ENCODE measurements around the gene KLF6. TPM values are rescaled to one million over a fixed set of nuclear protein-coding genes. Genes with fewer than 3 reads are reported as not detected.

Gene KLF6
- total RNA-seq, 2 experiments from 2014 or later: 144 to 151 TPM

DNA sequence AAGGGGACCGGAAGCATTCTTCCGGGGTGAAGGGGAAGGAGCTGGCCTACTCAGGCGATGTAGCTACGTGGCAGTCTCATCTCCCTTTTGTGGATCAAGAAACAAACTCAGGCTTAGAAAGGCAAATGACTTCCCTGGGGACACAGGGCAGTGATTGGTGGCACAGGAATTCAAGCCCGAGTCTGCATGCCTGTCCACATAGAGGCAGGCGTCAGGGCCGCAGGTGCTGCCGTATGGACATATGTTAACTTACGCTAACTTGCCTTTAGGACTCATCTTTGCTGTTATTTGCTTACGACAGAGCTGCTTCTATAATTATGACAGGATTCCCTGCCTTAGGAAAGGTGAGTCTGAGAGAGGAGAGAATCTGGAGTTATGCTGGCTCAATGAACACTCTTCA, 42.3 kb upstream of the KLF6 start:
- POLR2A ChIA-PET: interaction anchor here (0.7 to 4.1 kb wide), 3 partner anchors 17 to 61 kb away, joined by 3 to 50 read pairs (median 31); no protein-coding TSS in a partner anchor
- CTCF ChIA-PET: interaction anchor here (1.7 kb wide), 1 partner anchor 14 kb away, joined by 4 read pairs; no protein-coding TSS in a partner anchor
- no peaks in the 10 kb centered on the region for H3K36me3 Mint-ChIP-seq

DNA sequence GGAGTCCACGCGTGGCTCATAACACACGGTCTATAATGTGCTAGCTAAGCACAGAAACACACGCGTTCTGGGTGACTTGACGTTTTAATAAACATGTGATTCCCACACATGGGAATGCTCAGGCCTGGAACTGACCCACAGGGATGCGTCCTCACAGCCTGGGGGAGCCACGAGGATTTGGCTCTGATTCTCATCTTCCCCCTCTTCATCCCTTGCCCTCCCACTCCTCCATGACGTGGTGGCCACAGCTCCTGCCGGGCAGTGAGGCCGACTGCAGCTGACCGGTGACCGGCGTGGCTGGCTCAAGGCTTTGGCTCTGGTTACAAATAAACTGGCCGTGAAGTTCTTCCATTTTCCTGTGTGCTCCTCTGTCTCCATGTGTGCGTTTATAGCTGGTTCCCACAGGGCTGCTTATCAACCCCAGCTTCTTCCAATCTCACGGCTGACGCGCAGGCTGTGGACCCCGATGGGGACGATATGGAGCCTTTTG, 40.9 kb upstream of the KLF6 start:
- CTCF ChIA-PET: interaction anchor here (1.7 kb wide), 1 partner anchor 12 kb away, joined by 4 read pairs; no protein-coding TSS in a partner anchor
- Mint-ChIP-seq H3K36me3 (no peaks in the 10 kb centered on the region), H3K4me3 (no peak overlapping the region), H3K4me1 (ENCODE audit: low read depth) (peaks cover 51% of the 10 kb centered on the region), H3K9me3 (no peaks in the 10 kb centered on the region), H3K27me3 (no peaks in the 10 kb centered on the region), H3K27ac (no peak overlapping the region)
- intact Hi-C loops (cut with micrococcal nuclease): no loop called here
- no peak for DNase-seq
- POLR2A ChIA-PET: interaction anchor here (0.6 kb wide), 1 partner anchor 119 kb away, joined by 3 read pairs; no protein-coding TSS in a partner anchor

More for the DNA sequence above, 42.3 kb upstream of the KLF6 start:
- H3K27me3 Mint-ChIP-seq: no peaks in the 10 kb centered on the region
- intact Hi-C loops (cut with micrococcal nuclease): no loop called here
- no peaks in the 10 kb centered on the region for H3K9me3 Mint-ChIP-seq
- H3K27ac Mint-ChIP-seq: peak overlapping the region; percentile 97
- peaks cover 55% of the 10 kb centered on the region for H3K4me1 Mint-ChIP-seq (ENCODE audit: low read depth)
- DNase-seq: no peak
- no peak overlapping the region for H3K4me3 Mint-ChIP-seq

DNA sequence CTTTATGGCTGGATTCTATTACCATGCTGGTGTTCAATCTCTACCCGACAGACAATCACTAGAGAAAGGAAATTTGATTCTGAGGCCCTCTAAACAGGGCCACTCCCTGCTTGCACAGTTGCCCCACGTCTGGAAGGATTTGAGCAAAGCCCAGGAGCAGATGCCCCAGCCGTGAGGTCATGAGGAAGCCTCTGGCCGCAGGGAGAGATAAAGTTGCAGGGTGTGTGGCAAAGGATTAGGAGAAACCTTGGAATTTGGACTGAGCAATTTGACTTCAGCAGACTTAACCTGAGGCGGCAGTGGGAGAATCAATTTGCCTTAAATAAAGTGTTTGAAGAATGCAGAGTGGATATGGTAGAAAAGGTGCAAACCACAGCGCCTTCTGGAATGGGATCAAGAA, 40.2 kb upstream of the KLF6 start:
- Mint-ChIP-seq H3K4me3 (no peak overlapping the region), H3K4me1 (ENCODE audit: low read depth) (peaks cover 46% of the 10 kb centered on the region), H3K27ac (peak overlapping the region; percentile 28), H3K36me3 (no peaks in the 10 kb centered on the region), H3K9me3 (no peaks in the 10 kb centered on the region), H3K27me3 (no peaks in the 10 kb centered on the region)
- CTCF ChIA-PET: no interaction called here
- intact Hi-C loops (cut with micrococcal nuclease): no loop called here
- no peak for DNase-seq
- POLR2A ChIA-PET: interaction anchor here (0.6 to 1.1 kb wide), 3 partner anchors 11 to 120 kb away, joined by 3 read pairs; no protein-coding TSS in a partner anchor

DNA sequence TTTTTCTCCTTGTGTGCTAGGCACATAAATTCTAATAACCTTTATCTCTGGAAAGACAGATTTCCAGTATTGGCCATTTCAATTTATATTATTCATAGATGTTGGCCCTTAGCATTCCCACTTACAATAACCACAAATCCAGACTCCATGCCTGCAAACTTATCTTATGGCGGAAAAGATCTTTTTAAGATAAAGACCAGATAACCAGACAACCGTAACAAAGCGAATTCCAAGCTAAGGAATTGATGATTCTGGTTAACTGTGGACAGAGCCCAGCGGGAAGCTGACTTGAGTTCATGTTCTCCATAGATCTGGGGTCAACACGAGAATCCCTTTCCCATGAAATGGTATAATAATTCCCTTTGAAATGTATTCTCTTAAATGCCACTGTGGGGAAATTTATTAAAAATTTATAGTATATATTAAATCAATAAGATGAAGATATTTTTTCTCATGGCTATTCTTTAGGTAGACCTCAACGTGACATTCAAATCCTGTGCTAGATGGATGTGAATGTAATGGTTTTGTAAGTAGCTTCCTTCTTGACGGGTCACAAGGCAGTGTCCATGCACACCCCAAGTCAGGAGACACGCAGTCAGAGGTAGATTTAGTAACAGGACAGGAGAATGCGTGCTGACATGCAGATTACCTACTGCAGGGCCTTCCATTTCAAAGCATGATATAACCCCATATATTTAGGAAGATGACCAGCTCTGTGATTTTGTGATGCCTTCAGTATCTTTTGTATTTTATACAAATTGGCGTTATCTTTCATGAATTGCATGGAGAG, 37.7 kb upstream of the KLF6 start:
- no peaks in the 10 kb centered on the region for H3K27me3 Mint-ChIP-seq
- no peak overlapping the region for H3K4me3 Mint-ChIP-seq
- H3K27ac Mint-ChIP-seq: no peak overlapping the region
- intact Hi-C loops (cut with micrococcal nuclease): no loop called here
- no peaks in the 10 kb centered on the region for H3K9me3 Mint-ChIP-seq
- ChIA-PET CTCF (no interaction called here), POLR2A (no interaction called here)
- DNase-seq: no peak
- no peaks in the 10 kb centered on the region for H3K36me3 Mint-ChIP-seq
- H3K4me1 Mint-ChIP-seq (ENCODE audit: low read depth): peaks cover 23% of the 10 kb centered on the region

- no peak for DNase-seq
These were observed 35.2 kb upstream of the KLF6 start for GRCh38 chr10:3820255-3820654.

DNA sequence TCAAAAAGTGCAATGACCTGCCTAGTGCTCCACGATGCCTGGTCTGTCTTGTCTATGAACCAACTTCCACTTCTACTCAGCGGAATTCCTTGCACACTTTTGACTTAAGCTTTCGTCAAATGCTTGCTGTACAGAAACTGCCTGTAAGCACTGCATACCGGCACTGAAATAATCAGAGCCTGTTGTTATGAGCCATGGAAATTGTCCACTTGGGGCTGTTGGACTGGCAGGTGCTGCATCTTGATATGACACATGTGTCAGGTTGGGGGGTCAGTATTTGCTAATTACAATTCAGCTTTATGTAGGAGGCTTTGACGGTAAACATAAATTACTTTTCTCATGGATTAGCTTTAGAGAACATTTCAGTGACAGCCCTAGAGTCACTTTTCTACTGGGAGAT, 32.0 kb upstream of the KLF6 start:
- intact Hi-C loops (cut with micrococcal nuclease): loop anchor here (10.0 kb wide), 2 partner anchors 218 to 428 kb away; no protein-coding TSS in a partner anchor
- no peak for DNase-seq
- CTCF ChIA-PET: no interaction called here
- H3K4me3 Mint-ChIP-seq: no peak overlapping the region
- peaks cover 43% of the 10 kb centered on the region for H3K4me1 Mint-ChIP-seq (ENCODE audit: low read depth)
- POLR2A ChIA-PET: no interaction called here
- H3K9me3 Mint-ChIP-seq: no peaks in the 10 kb centered on the region
- H3K27me3 Mint-ChIP-seq: no peaks in the 10 kb centered on the region
- H3K36me3 Mint-ChIP-seq: no peaks in the 10 kb centered on the region
- no peak overlapping the region for H3K27ac Mint-ChIP-seq

More at GRCh38 chr10:3820255-3820654, 35.2 kb upstream of the KLF6 start:
- Mint-ChIP-seq H3K27me3 (no peaks in the 10 kb centered on the region), H3K4me3 (no peak overlapping the region), H3K9me3 (no peaks in the 10 kb centered on the region), H3K27ac (no peak overlapping the region), H3K4me1 (ENCODE audit: low read depth) (peaks cover 19% of the 10 kb centered on the region), H3K36me3 (no peaks in the 10 kb centered on the region)
- POLR2A ChIA-PET: interaction anchor here (1.1 to 1.3 kb wide), 2 partner anchors 8 to 9 kb away, joined by 4 to 5 read pairs; no protein-coding TSS in a partner anchor
- intact Hi-C loops (cut with micrococcal nuclease): no loop called here
- CTCF ChIA-PET: no interaction called here

- H3K36me3 Mint-ChIP-seq: no peaks in the 10 kb centered on the region
- peak; percentile 42 for DNase-seq
- H3K4me1 Mint-ChIP-seq (ENCODE audit: low read depth): peaks cover 55% of the 10 kb centered on the region
- ChIA-PET POLR2A (interaction anchor here (0.6 to 6.5 kb wide), 2 partner anchors 30 to 52 kb away, joined by 3 to 82 read pairs; partner anchors contain the start of gene KLF6), CTCF (interaction anchor here (0.7 kb wide), 1 partner anchor 26 kb away, joined by 3 read pairs; no protein-coding TSS in a partner anchor)
- peak overlapping the region; percentile 24 for H3K27ac Mint-ChIP-seq
- no peaks in the 10 kb centered on the region for H3K27me3 Mint-ChIP-seq
- H3K4me3 Mint-ChIP-seq: peak overlapping the region; percentile 29
- no peaks in the 10 kb centered on the region for H3K9me3 Mint-ChIP-seq
- intact Hi-C loops (cut with micrococcal nuclease): loop anchor here (10.0 kb wide), 2 partner anchors 220 to 430 kb away; no protein-coding TSS in a partner anchor
These were observed 29.8 kb upstream of the KLF6 start for GRCh38 chr10:3814838-3815220.

GRCh38 chr10:3813986-3814837, 29.2 kb upstream of the KLF6 start:
- Mint-ChIP-seq H3K27ac (no peak overlapping the region), H3K4me3 (no peak overlapping the region), H3K27me3 (no peaks in the 10 kb centered on the region), H3K4me1 (ENCODE audit: low read depth) (peaks cover 61% of the 10 kb centered on the region), H3K36me3 (no peaks in the 10 kb centered on the region), H3K9me3 (no peaks in the 10 kb centered on the region)
- intact Hi-C loops (cut with micrococcal nuclease): loop anchor here (10.0 kb wide), 2 partner anchors 221 to 431 kb away; no protein-coding TSS in a partner anchor
- no peak for DNase-seq
- ChIA-PET POLR2A (interaction anchor here (0.6 to 6.5 kb wide), 3 partner anchors 10 to 52 kb away, joined by 3 to 82 read pairs (median 3); partner anchors contain the start of gene KLF6), CTCF (interaction anchor here (0.7 to 1.3 kb wide), 2 partner anchors 13 to 27 kb away, joined by 3 to 4 read pairs; no protein-coding TSS in a partner anchor)

DNA sequence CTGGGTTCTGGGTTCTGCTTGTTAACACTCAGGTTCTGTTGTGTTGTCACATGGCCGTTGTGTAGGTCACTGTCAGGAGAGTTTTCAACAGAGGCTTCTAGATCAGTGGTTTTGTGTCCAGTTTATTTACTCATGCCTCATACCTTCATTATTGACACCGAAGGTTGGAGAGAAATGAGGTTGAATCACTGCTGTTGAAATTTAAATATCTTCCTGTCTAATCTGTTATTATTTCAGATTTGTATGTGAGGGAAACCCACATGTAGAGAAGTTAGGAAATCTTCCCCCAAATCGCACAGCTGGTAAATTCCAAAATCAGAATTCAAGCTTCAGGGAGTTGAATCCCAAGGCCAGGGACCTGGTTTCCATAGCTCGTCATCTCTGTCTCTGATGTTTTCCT, 28.3 kb upstream of the KLF6 start:
- DNase-seq: no peak
- CTCF ChIA-PET: interaction anchor here (1.3 kb wide), 2 partner anchors 14 to 18 kb away, joined by 3 to 4 read pairs; no protein-coding TSS in a partner anchor
- POLR2A ChIA-PET: interaction anchor here (1.0 to 9.8 kb wide), 3 partner anchors 11 to 53 kb away, joined by 3 to 405 read pairs (median 82); partner anchors contain the start of gene KLF6
- Mint-ChIP-seq H3K4me1 (ENCODE audit: low read depth) (peaks cover 71% of the 10 kb centered on the region), H3K27me3 (no peaks in the 10 kb centered on the region), H3K27ac (no peak overlapping the region), H3K9me3 (no peaks in the 10 kb centered on the region), H3K36me3 (no peaks in the 10 kb centered on the region), H3K4me3 (no peak overlapping the region)
- intact Hi-C loops (cut with micrococcal nuclease): loop anchor here (10.0 kb wide), 2 partner anchors 222 to 432 kb away; no protein-coding TSS in a partner anchor

DNA sequence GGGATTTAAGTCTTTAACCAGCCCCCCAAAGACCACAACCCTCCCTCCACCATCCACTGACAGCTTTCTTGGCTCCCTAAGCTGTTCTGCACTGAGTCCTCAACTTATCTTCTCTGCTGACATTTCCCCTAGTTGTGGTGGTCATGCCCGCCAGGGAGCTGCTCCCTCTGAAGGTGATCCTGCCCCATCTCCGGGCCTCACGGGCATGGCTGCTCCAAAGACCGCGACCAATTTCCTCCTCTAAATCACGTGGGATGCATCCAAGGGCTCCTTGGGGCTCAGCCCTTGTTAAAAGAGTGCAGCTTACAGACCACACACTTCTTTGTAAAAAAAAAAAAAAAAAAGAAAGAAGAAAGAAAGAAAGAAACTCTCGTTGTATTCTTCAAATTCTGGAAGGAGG, 27.1 kb upstream of the KLF6 start:
- Mint-ChIP-seq H3K4me3 (peak overlapping the region; percentile 59), H3K9me3 (no peaks in the 10 kb centered on the region), H3K27me3 (no peaks in the 10 kb centered on the region), H3K27ac (no peak overlapping the region), H3K4me1 (ENCODE audit: low read depth) (peaks cover 82% of the 10 kb centered on the region), H3K36me3 (no peaks in the 10 kb centered on the region)
- no peak for DNase-seq
- intact Hi-C loops (cut with micrococcal nuclease): loop anchor here (10.0 kb wide), 2 partner anchors 223 to 433 kb away; no protein-coding TSS in a partner anchor
- ChIA-PET POLR2A (interaction anchor here (0.8 to 9.8 kb wide), 16 partner anchors 9 to 585 kb away, joined by 3 to 405 read pairs (median 12); partner anchors contain the start of gene KLF6), CTCF (interaction anchor here (1.0 to 2.2 kb wide), 7 partner anchors 16 to 845 kb away, joined by 3 to 8 read pairs (median 6); no protein-coding TSS in a partner anchor)

DNA sequence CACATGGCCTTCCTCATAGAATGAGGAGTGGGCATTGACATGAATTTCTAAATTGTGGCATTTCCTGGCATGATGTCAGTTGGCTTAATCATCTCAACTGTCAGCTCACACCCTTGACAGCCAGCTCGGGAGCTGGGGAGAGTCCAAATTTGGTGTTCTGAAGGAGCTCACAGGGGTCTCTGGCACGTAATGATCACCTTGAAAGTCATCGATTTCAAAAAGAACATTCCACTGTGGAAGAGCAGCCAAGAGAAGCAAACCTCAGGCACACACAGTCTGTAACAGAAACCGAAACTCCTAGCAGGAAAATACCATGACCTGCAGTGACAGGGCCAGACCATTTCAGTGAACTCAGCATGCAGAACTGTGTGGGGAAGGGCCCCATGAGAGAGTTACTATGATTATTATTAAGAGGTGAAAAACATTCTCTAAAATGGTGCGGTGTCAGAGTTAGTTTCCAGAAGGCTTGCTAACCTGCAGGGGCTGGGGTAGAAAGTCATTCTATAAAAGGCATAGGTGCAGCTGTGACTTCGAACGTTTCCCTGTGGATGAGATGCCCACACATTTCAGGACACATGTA, 26.4 kb upstream of the KLF6 start:
- H3K36me3 Mint-ChIP-seq: no peaks in the 10 kb centered on the region
- H3K4me3 Mint-ChIP-seq: peak overlapping the region; percentile 59
- H3K27me3 Mint-ChIP-seq: no peaks in the 10 kb centered on the region
- H3K27ac Mint-ChIP-seq: no peak overlapping the region
- peak; percentile 82 for DNase-seq
- H3K9me3 Mint-ChIP-seq: no peaks in the 10 kb centered on the region
- intact Hi-C loops (cut with micrococcal nuclease): loop anchor here (1.0 to 10.0 kb wide), 9 partner anchors 17 to 841 kb away; no protein-coding TSS in a partner anchor
- H3K4me1 Mint-ChIP-seq (ENCODE audit: low read depth): peaks cover 86% of the 10 kb centered on the region
- CTCF ChIA-PET: interaction anchor here (0.7 to 2.2 kb wide), 10 partner anchors 17 to 846 kb away, joined by 3 to 8 read pairs (median 4); partner anchors contain the start of gene KLF6
- POLR2A ChIA-PET: interaction anchor here (0.8 to 9.8 kb wide), 22 partner anchors 9 to 586 kb away, joined by 3 to 405 read pairs (median 10); partner anchors contain the start of gene KLF6
